ENCODE data around the gene NHLRC4.

NHLRC4 gene

DNA sequence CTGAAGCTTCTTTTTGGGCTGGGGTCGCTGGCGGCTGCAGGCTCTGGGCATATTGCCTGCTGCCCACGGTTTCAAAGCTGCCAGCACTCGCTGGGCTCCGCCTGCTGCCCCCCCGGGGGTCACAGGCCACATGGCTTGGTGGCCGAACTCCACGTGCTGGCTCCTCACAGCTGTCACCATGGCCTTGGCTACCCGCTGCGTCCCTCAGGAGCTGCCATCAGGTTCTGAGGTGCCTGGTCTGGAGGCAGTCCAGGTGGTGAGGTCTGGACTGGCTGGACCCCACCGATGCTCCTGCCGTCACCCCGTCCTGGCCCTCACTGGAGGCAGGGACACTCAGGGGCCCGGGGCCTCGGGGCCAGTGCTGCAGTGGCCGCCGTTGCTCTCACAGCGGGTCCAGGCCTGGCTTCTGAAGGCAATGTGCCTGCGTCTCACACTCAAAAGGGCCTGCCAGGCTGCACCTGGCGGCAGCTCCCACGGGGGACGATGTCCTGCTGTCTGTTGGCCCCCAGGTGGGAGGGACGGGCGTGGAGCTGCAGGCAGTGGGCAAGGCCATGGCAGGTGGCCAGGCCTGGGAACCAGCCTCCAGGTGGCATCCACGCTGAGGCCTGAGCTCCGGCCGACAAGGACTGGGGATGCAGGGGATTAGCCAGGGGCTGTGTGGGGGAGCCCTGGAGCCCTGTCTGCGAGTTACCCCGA lies 26.0 kb upstream of the NHLRC4 start:
- H3K79me2 ChIP-seq (ENCODE audit: control insufficient read depth, low read length): peaks cover 96% of the 10 kb centered on the region

DNA sequence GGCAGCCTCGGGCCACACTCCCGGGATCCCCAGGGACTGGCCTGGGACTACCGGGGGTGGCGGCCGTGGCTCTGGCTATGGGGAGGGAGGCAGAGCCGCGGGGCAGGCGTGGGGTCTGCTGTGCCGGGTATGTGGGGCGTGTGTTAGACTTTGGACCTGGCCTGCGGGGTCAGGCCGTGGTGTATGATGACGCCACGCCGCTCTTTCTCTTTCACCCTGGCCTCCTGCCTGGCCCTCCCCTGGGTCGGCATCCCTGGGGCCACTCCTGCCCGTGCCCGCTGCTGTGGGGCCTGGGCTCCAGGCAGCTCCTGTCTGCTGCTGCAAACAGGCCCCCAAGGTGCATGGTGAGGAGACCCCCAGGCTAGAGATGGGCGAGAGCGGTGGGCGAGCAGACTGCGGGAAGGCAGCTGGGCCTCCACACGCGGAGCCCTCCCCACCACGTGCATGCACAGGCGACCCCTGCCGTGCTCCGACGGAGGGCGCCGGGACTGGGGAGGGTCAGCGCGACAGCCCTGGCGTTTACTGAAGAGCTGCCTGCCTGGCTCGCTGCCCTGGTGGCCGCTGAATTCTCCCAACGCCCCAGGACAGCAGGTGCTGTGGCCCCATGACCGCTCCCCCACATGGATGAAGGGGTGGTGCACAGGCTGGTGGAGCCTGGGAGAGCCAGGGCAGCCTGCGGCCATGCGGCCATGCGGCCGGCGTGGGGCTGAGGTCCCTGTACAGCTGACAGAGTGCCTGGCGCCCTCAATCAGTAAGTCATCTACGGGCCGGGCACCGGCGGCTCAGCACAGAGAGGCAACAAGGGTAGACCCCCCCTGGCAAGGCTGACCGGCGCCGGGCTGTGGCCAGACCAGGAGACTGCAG lies 23.3 kb upstream of the NHLRC4 start:
- Histone ChIP-seq H3K36me3 (ENCODE audit: control insufficient read depth, low read length) (peaks cover 20% of the 10 kb centered on the region; the same call in 1 of the 2 replicates), H3K9me2 (replicated peaks; ENCODE audit: control insufficient read depth, low read length) (no peaks in the 10 kb centered on the region), H3K4me1 (ENCODE audit: control insufficient read depth, low read length) (no peaks in the 10 kb centered on the region), H3K27me3 (ENCODE audit: control insufficient read depth, low read length) (no peaks in the 10 kb centered on the region), H3K4me2 (ENCODE audit: low read length) (no peak overlapping the region), H3K79me2 (ENCODE audit: control insufficient read depth, low read length) (peaks cover 78% of the 10 kb centered on the region), H3K4me3 (ENCODE audit: low read length) (no peak overlapping the region), H3F3A (ENCODE audit: control insufficient read depth, insufficient read depth) (no peaks in the 10 kb centered on the region), H3K27ac (ENCODE audit: low read depth, low read length) (no peak overlapping the region), H3K9me3 (ENCODE audit: control insufficient read depth, insufficient read depth, low read length) (no peaks in the 10 kb centered on the region), H4K20me1 (ENCODE audit: control insufficient read depth, insufficient read depth, low read depth, low read length) (no peaks in the 10 kb centered on the region)
- TF ChIP-seq EZH2phosphoT487 (IDR thresholded peaks at IDR 0.05; ENCODE audit: borderline replicate concordance, low read length): no peak
- TF ChIP-seq, protein P1, sequence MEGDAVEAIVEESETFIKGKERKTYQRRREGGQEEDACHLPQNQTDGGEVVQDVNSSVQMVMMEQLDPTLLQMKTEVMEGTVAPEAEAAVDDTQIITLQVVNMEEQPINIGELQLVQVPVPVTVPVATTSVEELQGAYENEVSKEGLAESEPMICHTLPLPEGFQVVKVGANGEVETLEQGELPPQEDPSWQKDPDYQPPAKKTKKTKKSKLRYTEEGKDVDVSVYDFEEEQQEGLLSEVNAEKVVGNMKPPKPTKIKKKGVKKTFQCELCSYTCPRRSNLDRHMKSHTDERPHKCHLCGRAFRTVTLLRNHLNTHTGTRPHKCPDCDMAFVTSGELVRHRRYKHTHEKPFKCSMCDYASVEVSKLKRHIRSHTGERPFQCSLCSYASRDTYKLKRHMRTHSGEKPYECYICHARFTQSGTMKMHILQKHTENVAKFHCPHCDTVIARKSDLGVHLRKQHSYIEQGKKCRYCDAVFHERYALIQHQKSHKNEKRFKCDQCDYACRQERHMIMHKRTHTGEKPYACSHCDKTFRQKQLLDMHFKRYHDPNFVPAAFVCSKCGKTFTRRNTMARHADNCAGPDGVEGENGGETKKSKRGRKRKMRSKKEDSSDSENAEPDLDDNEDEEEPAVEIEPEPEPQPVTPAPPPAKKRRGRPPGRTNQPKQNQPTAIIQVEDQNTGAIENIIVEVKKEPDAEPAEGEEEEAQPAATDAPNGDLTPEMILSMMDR (IDR thresholded peaks at IDR 0.05; ENCODE audit: low read depth, low read length, poor library complexity, severe bottlenecking): no peak

More for the DNA sequence above, 26.0 kb upstream of the NHLRC4 start:
- no peak overlapping the region for H3K4me3 ChIP-seq (ENCODE audit: low read length)
- H3K36me3 ChIP-seq (ENCODE audit: control insufficient read depth, low read length): peaks cover 31% of the 10 kb centered on the region; the same call in 1 of the 2 replicates
- no peaks in the 10 kb centered on the region for H3K4me1 ChIP-seq (ENCODE audit: control insufficient read depth, low read length)
- H3K27ac ChIP-seq (ENCODE audit: low read depth, low read length): no peak overlapping the region
- no peak overlapping the region for H3K4me2 ChIP-seq (ENCODE audit: low read length)
- H3K9me2 ChIP-seq (replicated peaks; ENCODE audit: control insufficient read depth, low read length): no peaks in the 10 kb centered on the region
- H3F3A ChIP-seq (ENCODE audit: control insufficient read depth, insufficient read depth): no peaks in the 10 kb centered on the region
- no peaks in the 10 kb centered on the region for H3K9me3 ChIP-seq (ENCODE audit: control insufficient read depth, insufficient read depth, low read length)
- H3K27me3 ChIP-seq (ENCODE audit: control insufficient read depth, low read length): no peaks in the 10 kb centered on the region
- TF ChIP-seq, protein P1 (IDR thresholded peaks at IDR 0.05; ENCODE audit: low read depth, low read length, poor library complexity, severe bottlenecking): no peak
- TF ChIP-seq EZH2phosphoT487 (IDR thresholded peaks at IDR 0.05; ENCODE audit: borderline replicate concordance, low read length): no peak
- H4K20me1 ChIP-seq (ENCODE audit: control insufficient read depth, insufficient read depth, low read depth, low read length): no peaks in the 10 kb centered on the region

DNA sequence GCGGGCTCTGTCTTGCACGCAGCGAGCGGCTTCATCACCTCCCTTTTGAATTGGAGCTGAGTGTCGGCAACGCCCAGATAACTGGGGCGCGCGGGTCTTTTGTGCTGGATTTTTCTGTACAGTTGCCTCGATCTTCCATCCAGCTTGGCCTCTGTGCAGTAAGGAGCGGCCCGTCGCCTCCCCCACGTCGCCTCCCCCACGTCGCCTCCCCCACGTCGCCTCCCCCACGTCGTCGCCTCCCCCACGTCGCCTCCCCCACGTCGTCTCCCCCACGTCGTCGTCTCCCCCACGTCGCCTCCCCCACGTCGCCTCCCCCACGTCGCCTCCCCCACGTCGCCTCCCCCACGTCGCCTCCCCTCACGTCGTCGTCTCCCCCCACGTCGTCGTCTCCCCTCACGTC lies 22.3 kb upstream of the NHLRC4 start:
- TF ChIP-seq, protein P1 (IDR thresholded peaks at IDR 0.05; ENCODE audit: low read depth, low read length, poor library complexity, severe bottlenecking): no peak
- no peak for TF ChIP-seq EZH2phosphoT487 (IDR thresholded peaks at IDR 0.05; ENCODE audit: borderline replicate concordance, low read length)
- Histone ChIP-seq H3K4me3 (ENCODE audit: low read length) (no peak overlapping the region), H3K27ac (ENCODE audit: low read depth, low read length) (no peak overlapping the region), H3K9me3 (ENCODE audit: control insufficient read depth, insufficient read depth, low read length) (no peaks in the 10 kb centered on the region), H4K20me1 (ENCODE audit: control insufficient read depth, insufficient read depth, low read depth, low read length) (no peaks in the 10 kb centered on the region), H3F3A (ENCODE audit: control insufficient read depth, insufficient read depth) (no peaks in the 10 kb centered on the region), H3K27me3 (ENCODE audit: control insufficient read depth, low read length) (no peaks in the 10 kb centered on the region), H3K4me2 (ENCODE audit: low read length) (no peak overlapping the region), H3K79me2 (ENCODE audit: control insufficient read depth, low read length) (peaks cover 68% of the 10 kb centered on the region), H3K4me1 (ENCODE audit: control insufficient read depth, low read length) (no peaks in the 10 kb centered on the region), H3K9me2 (replicated peaks; ENCODE audit: control insufficient read depth, low read length) (no peaks in the 10 kb centered on the region), H3K36me3 (ENCODE audit: control insufficient read depth, low read length) (peaks cover 19% of the 10 kb centered on the region; the same call in 1 of the 2 replicates)
